Muscle of back (tissue), 11 donors: Measurements from ENCODE around the gene FPGS. TPM values are rescaled to one million over a fixed set of nuclear protein-coding genes. Genes with fewer than 3 reads are reported as not detected.

Experiments
- DNase-seq, 3 donors: peaks; one replicate each; pipeline versions ENCODE4 v3.0.0 to v3.0.0-alpha.2; 2013
- polyA plus RNA-seq, 10 donors: library from polyadenylated mRNA; unstranded; fragments of 120-200 nt; gene quantifications; one replicate each; pipeline ENCODE4 v1.2.1, GENCODE V29; 2013; ENCODE audit not compliant: insufficient read length in 10 of 10

The FPGS gene
- polyA plus RNA-seq, 10 donors: 28.8 to 42.1 (median 37.9) TPM

DNA sequence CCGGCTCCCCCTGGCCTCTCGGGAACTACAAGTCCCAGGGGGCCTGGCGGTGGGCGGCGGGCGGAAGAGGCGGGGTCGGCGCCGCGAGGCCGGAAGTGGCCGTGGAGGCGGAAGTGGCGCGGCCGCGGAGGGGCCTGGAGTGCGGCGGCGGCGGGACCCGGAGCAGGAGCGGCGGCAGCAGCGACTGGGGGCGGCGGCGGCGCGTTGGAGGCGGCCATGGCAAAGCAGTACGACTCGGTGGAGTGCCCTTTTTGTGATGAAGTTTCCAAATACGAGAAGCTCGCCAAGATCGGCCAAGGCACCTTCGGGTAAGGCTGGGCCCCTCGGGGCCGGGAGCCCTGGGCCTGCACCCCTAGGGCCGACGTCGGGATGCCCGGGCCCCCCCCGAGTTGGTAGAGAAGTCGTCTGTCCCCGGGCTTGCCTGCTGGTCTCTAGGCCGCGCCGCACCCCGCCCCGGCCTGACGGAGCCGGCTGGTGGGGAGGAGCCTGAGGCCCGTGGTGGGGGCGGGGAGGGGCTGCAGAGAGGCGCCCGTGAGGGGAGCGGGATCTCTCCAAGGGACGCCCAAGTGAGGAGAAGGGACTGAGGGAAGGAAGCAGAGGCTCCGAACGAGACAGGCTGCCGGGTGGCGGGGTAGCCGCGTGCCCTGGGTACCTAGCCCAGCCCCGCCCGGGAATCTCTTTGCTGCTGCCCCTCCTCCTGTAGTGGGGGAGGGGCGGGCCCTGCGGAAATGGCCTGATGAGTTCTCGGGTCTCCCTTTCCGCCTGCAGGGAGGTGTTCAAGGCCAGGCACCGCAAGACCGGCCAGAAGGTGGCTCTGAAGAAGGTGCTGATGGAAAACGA, 16.5 kb upstream of the FPGS start, which contains the start of gene CDK9:
Gene CDK9, plus strand, starts transcription at position 102 of the 840 bp plus-strand sequence. Its CDS starts 115 bp downstream, at position 217.
- peak; percentile 90 to 94 (median 92) for DNase-seq

DNA sequence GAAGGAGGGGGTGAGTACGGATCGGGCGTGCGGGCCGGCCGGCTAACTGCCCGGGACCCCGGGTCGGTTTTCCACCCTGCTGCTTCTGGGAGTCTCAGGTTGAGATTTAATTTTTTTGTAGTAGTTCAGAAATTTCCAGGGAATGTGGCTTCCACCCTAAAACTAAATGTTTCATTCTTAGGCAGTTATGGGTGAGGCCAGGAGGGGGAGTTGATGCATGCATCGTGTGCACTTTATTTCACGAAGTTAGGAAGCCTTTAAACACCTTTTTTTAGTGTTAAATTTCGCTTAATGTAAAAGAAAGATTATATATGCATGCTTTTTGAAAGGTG, 15.9 kb upstream of the FPGS start:
- no peak for DNase-seq

DNA sequence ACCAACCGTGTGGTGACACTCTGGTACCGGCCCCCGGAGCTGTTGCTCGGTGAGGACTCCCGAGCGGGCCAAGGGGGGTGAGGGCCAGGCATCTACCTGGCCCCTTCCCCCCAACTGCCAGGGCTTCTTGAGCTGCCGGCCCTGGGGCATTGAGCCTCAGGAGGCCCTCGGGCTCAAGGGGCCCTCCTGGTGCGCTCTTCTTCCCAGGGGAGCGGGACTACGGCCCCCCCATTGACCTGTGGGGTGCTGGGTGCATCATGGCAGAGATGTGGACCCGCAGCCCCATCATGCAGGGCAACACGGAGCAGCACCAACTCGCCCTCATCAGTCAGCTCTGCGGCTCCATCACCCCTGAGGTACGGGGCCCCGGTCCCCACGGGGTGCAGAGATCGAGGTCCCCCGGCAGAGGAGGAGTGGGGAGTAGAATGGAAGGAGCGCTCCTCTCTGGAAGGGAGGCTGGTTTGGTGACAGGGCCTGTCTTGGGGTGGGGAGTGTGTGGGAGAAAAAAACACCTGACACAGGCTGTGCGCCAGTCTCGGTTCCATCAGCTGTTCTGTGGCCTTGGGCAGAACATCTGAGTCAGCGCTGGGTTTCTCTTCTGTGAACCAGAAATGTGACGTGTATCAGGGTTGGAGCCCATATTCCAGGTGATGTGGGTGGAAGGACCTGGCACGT, 14.2 kb upstream of the FPGS start:
- no peak for DNase-seq

DNA sequence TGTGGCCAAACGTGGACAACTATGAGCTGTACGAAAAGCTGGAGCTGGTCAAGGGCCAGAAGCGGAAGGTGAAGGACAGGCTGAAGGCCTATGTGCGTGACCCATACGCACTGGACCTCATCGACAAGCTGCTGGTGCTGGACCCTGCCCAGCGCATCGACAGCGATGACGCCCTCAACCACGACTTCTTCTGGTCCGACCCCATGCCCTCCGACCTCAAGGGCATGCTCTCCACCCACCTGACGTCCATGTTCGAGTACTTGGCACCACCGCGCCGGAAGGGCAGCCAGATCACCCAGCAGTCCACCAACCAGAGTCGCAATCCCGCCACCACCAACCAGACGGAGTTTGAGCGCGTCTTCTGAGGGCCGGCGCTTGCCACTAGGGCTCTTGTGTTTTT, 13.5 kb upstream of the FPGS start:
- DNase-seq: no peak

GRCh38 chr9:127790094-127790855, 12.4 kb upstream of the FPGS start:
- DNase-seq: no peak

GRCh38 chr9:127791085-127791484, 11.6 kb upstream of the FPGS start:
- no peak for DNase-seq

DNA sequence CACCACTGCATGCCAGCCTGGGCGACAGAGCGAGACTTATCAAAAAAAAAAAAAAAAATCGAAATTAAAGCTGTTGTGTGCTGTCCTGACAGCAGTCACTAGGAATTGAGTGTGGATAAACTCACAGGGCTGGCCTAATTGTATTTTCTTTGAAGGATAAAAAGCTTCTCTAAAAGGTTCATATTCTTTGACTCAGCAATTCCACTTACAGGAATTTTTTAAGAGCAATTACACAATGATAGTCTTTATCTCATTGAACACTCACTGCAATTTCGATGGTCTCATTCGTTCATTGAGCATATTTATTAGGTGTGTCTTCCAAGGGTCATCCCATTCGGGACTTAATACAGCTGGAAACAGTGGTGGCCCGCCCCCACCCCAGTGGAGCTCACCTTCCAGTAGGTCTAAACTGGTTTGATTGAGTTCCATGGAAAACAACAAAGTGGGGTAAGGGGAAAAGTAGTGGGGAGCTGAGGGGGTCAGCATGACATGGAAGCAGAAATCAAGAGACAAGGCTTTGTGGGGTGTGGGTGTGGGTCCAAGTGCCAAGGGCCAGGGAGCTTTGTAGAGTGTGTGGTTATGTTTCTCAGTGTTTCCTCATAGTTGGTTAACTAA, 10.2 kb upstream of the FPGS start:
- no peak for DNase-seq

- no peak for DNase-seq
Observed at GRCh38 chr9:127793093-127793708, 9.5 kb upstream of the FPGS start.

- DNase-seq: no peak
Observed at GRCh38 chr9:127794001-127794791, 8.5 kb upstream of the FPGS start.

- no peak for DNase-seq
Observed at GRCh38 chr9:127796225-127796813, 6.4 kb upstream of the FPGS start.

GRCh38 chr9:127796852-127797370, 5.8 kb upstream of the FPGS start:
- no peak for DNase-seq

GRCh38 chr9:127801955-127802575, 617 bp upstream of the FPGS start:
- no peak for DNase-seq

GRCh38 chr9:127803507-127804352, 1.0 kb downstream of the FPGS start:
- DNase-seq: no peak

- DNase-seq: no peak
Observed at GRCh38 chr9:127805620-127806019, 2.9 kb downstream of the FPGS start.

DNA sequence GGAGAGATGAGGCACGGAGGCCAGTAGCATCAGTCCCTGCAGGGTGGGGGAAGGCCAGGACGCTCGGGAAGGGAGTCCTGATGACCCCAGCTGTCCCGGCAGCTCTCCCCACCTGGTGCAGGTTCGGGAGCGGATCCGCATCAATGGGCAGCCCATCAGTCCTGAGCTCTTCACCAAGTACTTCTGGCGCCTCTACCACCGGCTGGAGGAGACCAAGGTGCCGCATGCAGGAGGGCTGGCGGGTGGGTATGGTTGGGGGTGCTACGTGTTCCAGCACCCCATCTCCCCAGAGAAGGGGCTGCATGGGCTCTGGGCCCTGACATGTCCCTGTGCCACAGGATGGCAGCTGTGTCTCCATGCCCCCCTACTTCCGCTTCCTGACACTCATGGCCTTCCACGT, 4.2 kb downstream of the FPGS start:
- no peak for DNase-seq

GRCh38 chr9:127808347-127809001, 5.8 kb downstream of the FPGS start:
- DNase-seq: no peak

GRCh38 chr9:127809002-127809539, 6.4 kb downstream of the FPGS start:
- DNase-seq: no peak
